ENCODE data around the gene CALR. TPM values are rescaled to one million over a fixed set of nuclear protein-coding genes. Genes with fewer than 3 reads are reported as not detected.

Gene CALR
- polyA plus RNA-seq, 2 of the 4 experiments (the other 2 are of a cell fraction) = 419 to 494 TPM

DNA sequence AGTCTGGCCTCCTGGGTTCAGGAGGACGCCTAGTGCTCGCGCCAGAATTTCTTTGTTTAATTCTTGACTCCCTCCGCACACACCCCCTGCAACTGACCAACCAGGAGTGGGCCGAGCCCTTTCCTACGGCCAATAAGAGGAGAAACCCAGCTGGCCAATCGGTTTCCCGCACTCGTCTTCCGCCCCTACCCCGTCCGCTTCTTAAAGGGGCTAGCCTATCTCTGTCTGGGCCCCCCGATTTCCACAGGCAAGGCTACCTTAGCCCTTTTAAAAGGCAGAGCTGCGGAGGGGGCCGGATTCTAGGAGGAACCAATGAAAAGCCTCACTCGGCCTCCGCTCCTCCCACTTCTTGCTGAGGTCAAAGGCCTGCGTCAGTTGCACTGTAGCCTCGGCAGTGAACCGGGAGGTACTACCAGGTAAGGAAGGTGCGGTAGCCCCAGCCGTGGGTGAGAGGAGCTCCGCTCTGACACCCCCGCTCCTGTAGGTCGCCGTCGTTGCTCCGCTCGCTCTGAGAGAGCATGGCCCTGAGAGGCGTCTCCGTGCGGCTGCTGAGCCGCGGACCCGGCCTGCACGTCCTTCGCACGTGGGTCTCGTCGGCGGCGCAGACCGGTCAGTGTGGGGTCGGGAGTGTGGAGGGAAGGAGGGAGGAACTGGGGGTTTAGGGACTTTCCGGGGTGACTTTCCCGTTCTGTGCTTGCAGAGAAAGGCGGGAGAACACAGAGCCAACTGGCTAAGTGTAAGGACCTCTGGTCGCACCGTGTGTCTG is 47.4 kb upstream of the CALR start, which contains the start of gene GCDH:
Gene GCDH (plus strand): TSS at position 374 of the 766 bp plus-strand sequence. CDS start 145 bp downstream, at position 519.
- peak within 1 kb of the TSS; percentile 94 for H3K4me2 ChIP-seq
- peak; percentile 93 to 97 for DNase-seq (ENCODE audit: low read depth in 1 of 2, low spot score in 1 of 2)
- peaks cover 3% of the 10 kb centered on the region; the same call in 1 of the 3 replicates for H3K4me1 ChIP-seq
- POLR2A ChIA-PET = interaction anchor here (0.6 to 1.8 kb wide), 5 partner anchors 9 to 54 kb away, joined by 3 to 8 read pairs (median 3); partner anchors contain the start of genes DNASE2, FARSA and SYCE2
- H3K27ac ChIP-seq = peak within 1 kb of the TSS; percentile 49 to 79; a peak in 4 of 6 replicates
- FAIRE-seq = no peak
- ATAC-seq = peak; percentile 97
- CTCF ChIA-PET = interaction anchor here (0.6 to 1.5 kb wide), 5 partner anchors 9 to 1596 kb away, joined by 3 to 6 read pairs (median 4); partner anchors contain the start of gene DNASE2
- 3% methylated on average over 36 of the region's 49 CpGs for WGBS (ENCODE audit: missing lambda C conversion rate)
- TF ChIP-seq JUN (IDR thresholded peaks at IDR 0.05) = peak; percentile 43 to 80; a peak in 4 of 5 replicates
- TF ChIP-seq MAZ (IDR thresholded peaks at IDR 0.05; ENCODE audit: borderline replicate concordance, low read depth, low read length) = peak; percentile 83; the same call in 1 of the 2 replicates
- TF ChIP-seq, protein P1, sequence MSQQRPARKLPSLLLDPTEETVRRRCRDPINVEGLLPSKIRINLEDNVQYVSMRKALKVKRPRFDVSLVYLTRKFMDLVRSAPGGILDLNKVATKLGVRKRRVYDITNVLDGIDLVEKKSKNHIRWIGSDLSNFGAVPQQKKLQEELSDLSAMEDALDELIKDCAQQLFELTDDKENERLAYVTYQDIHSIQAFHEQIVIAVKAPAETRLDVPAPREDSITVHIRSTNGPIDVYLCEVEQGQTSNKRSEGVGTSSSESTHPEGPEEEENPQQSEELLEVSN (IDR thresholded peaks at IDR 0.05; ENCODE audit: borderline replicate concordance, low read depth) = peak; percentile 79
- peak; percentile 45; the same call in 1 of the 2 replicates for TF ChIP-seq PHF8 (IDR thresholded peaks at IDR 0.05; ENCODE audit: borderline replicate concordance, low read depth)
- no peak for TF ChIP-seq POLR2AphosphoS2 (conservative IDR thresholded peaks at IDR 0.05; ENCODE audit: low read length)
- no peak for TF ChIP-seq MYC (IDR thresholded peaks at IDR 0.05; ENCODE audit: borderline replicate concordance, low read length)
- TF ChIP-seq ZNF302 (CRISPR knock-in tag; IDR thresholded peaks at IDR 0.05) = no peak
- no peak for TF ChIP-seq BHLHE40 (IDR thresholded peaks at IDR 0.05; ENCODE audit: low read depth, low read length)
- no peak for TF ChIP-seq NFE2L2 (conservative IDR thresholded peaks at IDR 0.05; ENCODE audit: low read length)
- TF ChIP-seq POLR2A (IDR thresholded peaks at IDR 0.05; ENCODE audit: low read length) = peak; percentile 46
- TF ChIP-seq KDM5A (IDR thresholded peaks at IDR 0.05) = peak; percentile 79
- TF ChIP-seq, protein P2, sequence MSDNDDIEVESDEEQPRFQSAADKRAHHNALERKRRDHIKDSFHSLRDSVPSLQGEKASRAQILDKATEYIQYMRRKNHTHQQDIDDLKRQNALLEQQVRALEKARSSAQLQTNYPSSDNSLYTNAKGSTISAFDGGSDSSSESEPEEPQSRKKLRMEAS (IDR thresholded peaks at IDR 0.05) = peak; percentile 82
- no peak for TF ChIP-seq CEBPB (IDR thresholded peaks at IDR 0.05)
- no peaks in the 10 kb centered on the region for H3K9me3 ChIP-seq
- peak within 1 kb of the TSS; percentile 93 for H3K4me3 ChIP-seq

DNA sequence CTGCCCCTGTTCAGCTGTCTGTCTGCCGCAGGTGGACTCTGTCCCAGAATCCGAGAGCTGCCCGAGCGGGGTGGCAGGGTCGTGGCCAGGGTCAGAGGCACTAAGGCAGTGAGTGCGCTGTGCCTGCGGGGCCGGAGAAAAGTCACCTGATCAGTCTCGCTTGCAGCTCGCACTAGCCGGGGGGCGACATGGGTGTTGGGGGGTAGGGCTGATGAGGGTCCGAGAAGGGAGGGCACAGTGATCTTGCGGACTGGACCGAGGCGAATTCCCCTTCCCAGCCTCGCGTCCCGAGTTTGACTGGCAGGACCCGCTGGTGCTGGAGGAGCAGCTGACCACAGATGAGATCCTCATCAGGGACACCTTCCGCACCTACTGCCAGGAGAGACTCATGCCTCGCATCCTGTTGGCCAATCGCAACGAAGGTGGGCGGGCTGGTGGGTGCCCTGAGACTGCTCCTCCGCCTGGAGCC is 46.8 kb upstream of the CALR start:
- no peak; a peak in 1 of 6 replicates for ATAC-seq
- CTCF ChIA-PET = interaction anchor here (0.6 to 1.5 kb wide), 3 partner anchors 74 to 1595 kb away, joined by 3 to 6 read pairs (median 4); no protein-coding TSS in a partner anchor
- peak overlapping the region; percentile 49 to 79; a peak in 4 of 6 replicates for H3K27ac ChIP-seq
- peaks cover 3% of the 10 kb centered on the region; the same call in 1 of the 3 replicates for H3K4me1 ChIP-seq
- no peak for DNase-seq (ENCODE audit: low read depth in 1 of 2, low spot score in 1 of 2)
- no peaks in the 10 kb centered on the region for H3K9me3 ChIP-seq
- no peak for FAIRE-seq
- POLR2A ChIA-PET = interaction anchor here (0.7 to 1.8 kb wide), 4 partner anchors 10 to 42 kb away, joined by 3 to 8 read pairs (median 3); partner anchors contain the start of genes DNASE2, FARSA and SYCE2
- TF ChIP-seq HEYL (CRISPR knock-in tag; IDR thresholded peaks at IDR 0.05) (no peak), POLR2AphosphoS2 (conservative IDR thresholded peaks at IDR 0.05; ENCODE audit: low read length) (no peak), HOXA7 (CRISPR knock-in tag; IDR thresholded peaks at IDR 0.05) (no peak), NR3C1 (IDR thresholded peaks at IDR 0.05) (no peak), ZFP36 (IDR thresholded peaks at IDR 0.05; ENCODE audit: borderline replicate concordance, partially characterized antibody) (no peak), FOSL2 (IDR thresholded peaks at IDR 0.05) (no peak), FOSL2 (CRISPR knock-in tag; IDR thresholded peaks at IDR 0.05) (no peak)
- TF ChIP-seq, protein P3, sequence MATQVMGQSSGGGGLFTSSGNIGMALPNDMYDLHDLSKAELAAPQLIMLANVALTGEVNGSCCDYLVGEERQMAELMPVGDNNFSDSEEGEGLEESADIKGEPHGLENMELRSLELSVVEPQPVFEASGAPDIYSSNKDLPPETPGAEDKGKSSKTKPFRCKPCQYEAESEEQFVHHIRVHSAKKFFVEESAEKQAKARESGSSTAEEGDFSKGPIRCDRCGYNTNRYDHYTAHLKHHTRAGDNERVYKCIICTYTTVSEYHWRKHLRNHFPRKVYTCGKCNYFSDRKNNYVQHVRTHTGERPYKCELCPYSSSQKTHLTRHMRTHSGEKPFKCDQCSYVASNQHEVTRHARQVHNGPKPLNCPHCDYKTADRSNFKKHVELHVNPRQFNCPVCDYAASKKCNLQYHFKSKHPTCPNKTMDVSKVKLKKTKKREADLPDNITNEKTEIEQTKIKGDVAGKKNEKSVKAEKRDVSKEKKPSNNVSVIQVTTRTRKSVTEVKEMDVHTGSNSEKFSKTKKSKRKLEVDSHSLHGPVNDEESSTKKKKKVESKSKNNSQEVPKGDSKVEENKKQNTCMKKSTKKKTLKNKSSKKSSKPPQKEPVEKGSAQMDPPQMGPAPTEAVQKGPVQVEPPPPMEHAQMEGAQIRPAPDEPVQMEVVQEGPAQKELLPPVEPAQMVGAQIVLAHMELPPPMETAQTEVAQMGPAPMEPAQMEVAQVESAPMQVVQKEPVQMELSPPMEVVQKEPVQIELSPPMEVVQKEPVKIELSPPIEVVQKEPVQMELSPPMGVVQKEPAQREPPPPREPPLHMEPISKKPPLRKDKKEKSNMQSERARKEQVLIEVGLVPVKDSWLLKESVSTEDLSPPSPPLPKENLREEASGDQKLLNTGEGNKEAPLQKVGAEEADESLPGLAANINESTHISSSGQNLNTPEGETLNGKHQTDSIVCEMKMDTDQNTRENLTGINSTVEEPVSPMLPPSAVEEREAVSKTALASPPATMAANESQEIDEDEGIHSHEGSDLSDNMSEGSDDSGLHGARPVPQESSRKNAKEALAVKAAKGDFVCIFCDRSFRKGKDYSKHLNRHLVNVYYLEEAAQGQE (IDR thresholded peaks at IDR 0.05) = no peak
- TF ChIP-seq, protein P4, sequence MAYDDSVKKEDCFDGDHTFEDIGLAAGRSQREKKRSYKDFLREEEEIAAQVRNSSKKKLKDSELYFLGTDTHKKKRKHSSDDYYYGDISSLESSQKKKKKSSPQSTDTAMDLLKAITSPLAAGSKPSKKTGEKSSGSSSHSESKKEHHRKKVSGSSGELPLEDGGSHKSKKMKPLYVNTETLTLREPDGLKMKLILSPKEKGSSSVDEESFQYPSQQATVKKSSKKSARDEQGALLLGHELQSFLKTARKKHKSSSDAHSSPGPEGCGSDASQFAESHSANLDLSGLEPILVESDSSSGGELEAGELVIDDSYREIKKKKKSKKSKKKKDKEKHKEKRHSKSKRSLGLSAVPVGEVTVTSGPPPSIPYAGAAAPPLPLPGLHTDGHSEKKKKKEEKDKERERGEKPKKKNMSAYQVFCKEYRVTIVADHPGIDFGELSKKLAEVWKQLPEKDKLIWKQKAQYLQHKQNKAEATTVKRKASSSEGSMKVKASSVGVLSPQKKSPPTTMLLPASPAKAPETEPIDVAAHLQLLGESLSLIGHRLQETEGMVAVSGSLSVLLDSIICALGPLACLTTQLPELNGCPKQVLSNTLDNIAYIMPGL (CRISPR knock-in tag; IDR thresholded peaks at IDR 0.05; ENCODE audit: borderline replicate concordance) = no peak
- TF ChIP-seq, protein P2 (IDR thresholded peaks at IDR 0.05) = no peak
- H3K4me3 ChIP-seq = peak overlapping the region; percentile 93
- WGBS (ENCODE audit: missing lambda C conversion rate) = 60% methylated on average over 1 of the region's 26 CpGs
- H3K4me2 ChIP-seq = peak overlapping the region; percentile 84
